ENCODE results near the gene EPS8L2. TPM values are rescaled to one million over a fixed set of nuclear protein-coding genes. Genes with fewer than 3 reads are reported as not detected.

The EPS8L2 gene
- total and polyA plus RNA-seq, 2 of the 13 experiments (the other 11 are each of a cell fraction or from before 2014, with no cell fraction given) = 89.3 to 416 TPM

DNA sequence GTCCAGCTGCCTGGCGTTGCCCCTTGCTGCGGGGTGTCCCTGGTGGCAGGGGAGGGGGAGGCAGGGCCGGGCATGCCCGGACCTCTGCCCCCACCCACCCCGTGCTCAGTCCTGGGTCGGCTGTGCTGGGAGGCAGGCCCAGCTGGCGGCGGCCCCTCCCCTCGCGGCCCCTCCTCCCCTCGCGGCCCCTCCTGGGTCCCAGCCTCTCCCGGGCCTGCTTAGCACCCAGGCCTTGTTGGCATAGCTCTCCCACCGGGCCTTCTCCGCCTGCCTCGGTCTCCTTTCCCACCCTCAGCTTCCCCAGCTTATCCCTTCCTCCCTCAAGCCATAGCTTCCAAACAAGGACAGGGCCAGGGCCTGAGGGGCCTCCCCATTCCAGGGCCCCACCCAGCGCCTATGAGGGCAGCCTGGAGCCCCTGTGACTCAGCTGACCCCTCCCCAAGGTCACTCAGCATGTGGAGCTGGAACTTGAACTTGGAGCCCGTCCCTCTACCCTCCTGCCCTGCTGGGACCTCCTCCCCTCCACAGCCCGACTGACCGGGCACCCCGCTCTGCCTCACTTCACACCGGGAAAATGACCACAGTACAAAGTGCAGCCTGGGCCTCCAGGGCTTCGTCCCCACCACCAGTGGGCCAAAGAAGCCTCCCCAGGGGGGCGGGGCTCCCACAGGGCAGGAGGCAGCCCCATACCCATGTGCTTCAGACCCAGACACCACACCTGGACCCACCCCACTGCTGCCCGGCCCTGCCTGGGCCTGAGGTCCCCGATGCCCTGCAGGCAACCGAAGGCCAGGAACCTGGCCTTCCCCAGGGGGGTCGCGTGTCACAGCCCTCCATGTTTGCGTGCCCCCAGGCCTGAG, 1.2 kb downstream of the EPS8L2 start (continued):
- TF ChIP-seq HMGA1 (CRISPR knock-in tag; conservative IDR thresholded peaks at IDR 0.05) (no peak), YEATS4 (CRISPR knock-in tag; IDR thresholded peaks at IDR 0.05; ENCODE audit: borderline replicate concordance) (peak; percentile 76), ZEB1 (IDR thresholded peaks at IDR 0.05; ENCODE audit: insufficient replicate concordance, low read depth) (no peak), CCDC6 (CRISPR knock-in tag; IDR thresholded peaks at IDR 0.05) (peak; percentile 47), THAP11 (CRISPR knock-in tag; IDR thresholded peaks at IDR 0.05) (peak; percentile 75), PRPF4 (IDR thresholded peaks at IDR 0.05; ENCODE audit: low read depth, low read length, poor library complexity, severe bottlenecking) (no peak), ARHGAP35 (CRISPR knock-in tag; IDR thresholded peaks at IDR 0.05; ENCODE audit: borderline replicate concordance) (no peak), MYNN (CRISPR knock-in tag; IDR thresholded peaks at IDR 0.05; ENCODE audit: low read depth) (no peak), ZNF205 (CRISPR knock-in tag; IDR thresholded peaks at IDR 0.05) (peak; percentile 9; the same call in 1 of the 2 replicates), ZNF317 (CRISPR knock-in tag; IDR thresholded peaks at IDR 0.05) (peak; percentile 78)
- TF ChIP-seq, protein P1, sequence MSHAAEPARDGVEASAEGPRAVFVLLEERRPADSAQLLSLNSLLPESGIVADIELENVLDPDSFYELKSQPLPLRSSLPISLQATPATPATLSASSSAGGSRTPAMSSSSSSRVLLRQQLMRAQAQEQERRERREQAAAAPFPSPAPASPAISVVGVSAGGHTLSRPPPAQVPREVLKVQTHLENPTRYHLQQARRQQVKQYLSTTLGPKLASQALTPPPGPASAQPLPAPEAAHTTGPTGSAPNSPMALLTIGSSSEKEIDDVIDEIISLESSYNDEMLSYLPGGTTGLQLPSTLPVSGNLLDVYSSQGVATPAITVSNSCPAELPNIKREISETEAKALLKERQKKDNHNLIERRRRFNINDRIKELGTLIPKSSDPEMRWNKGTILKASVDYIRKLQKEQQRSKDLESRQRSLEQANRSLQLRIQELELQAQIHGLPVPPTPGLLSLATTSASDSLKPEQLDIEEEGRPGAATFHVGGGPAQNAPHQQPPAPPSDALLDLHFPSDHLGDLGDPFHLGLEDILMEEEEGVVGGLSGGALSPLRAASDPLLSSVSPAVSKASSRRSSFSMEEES (CRISPR knock-in tag; IDR thresholded peaks at IDR 0.05) = peak; percentile 85
- TF ChIP-seq, protein P2, sequence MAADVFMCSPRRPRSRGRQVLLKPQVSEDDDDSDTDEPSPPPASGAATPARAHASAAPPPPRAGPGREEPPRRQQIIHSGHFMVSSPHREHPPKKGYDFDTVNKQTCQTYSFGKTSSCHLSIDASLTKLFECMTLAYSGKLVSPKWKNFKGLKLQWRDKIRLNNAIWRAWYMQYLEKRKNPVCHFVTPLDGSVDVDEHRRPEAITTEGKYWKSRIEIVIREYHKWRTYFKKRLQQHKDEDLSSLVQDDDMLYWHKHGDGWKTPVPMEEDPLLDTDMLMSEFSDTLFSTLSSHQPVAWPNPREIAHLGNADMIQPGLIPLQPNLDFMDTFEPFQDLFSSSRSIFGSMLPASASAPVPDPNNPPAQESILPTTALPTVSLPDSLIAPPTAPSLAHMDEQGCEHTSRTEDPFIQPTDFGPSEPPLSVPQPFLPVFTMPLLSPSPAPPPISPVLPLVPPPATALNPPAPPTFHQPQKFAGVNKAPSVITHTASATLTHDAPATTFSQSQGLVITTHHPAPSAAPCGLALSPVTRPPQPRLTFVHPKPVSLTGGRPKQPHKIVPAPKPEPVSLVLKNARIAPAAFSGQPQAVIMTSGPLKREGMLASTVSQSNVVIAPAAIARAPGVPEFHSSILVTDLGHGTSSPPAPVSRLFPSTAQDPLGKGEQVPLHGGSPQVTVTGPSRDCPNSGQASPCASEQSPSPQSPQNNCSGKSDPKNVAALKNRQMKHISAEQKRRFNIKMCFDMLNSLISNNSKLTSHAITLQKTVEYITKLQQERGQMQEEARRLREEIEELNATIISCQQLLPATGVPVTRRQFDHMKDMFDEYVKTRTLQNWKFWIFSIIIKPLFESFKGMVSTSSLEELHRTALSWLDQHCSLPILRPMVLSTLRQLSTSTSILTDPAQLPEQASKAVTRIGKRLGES (CRISPR knock-in tag; IDR thresholded peaks at IDR 0.05; ENCODE audit: borderline replicate concordance) = no peak
- TF ChIP-seq, protein P3, sequence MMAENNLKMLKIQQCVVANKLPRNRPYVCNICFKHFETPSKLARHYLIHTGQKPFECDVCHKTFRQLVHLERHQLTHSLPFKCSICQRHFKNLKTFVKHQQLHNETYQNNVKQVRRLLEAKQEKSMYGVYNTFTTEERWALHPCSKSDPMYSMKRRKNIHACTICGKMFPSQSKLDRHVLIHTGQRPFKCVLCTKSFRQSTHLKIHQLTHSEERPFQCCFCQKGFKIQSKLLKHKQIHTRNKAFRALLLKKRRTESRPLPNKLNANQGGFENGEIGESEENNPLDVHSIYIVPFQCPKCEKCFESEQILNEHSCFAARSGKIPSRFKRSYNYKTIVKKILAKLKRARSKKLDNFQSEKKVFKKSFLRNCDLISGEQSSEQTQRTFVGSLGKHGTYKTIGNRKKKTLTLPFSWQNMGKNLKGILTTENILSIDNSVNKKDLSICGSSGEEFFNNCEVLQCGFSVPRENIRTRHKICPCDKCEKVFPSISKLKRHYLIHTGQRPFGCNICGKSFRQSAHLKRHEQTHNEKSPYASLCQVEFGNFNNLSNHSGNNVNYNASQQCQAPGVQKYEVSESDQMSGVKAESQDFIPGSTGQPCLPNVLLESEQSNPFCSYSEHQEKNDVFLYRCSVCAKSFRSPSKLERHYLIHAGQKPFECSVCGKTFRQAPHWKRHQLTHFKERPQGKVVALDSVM (CRISPR knock-in tag; IDR thresholded peaks at IDR 0.05) = peak; percentile 75
- TF ChIP-seq, protein P4, sequence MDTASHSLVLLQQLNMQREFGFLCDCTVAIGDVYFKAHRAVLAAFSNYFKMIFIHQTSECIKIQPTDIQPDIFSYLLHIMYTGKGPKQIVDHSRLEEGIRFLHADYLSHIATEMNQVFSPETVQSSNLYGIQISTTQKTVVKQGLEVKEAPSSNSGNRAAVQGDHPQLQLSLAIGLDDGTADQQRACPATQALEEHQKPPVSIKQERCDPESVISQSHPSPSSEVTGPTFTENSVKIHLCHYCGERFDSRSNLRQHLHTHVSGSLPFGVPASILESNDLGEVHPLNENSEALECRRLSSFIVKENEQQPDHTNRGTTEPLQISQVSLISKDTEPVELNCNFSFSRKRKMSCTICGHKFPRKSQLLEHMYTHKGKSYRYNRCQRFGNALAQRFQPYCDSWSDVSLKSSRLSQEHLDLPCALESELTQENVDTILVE (CRISPR knock-in tag; IDR thresholded peaks at IDR 0.05) = peak; percentile 73; the same call in 1 of the 2 replicates
- TF ChIP-seq, protein P5, sequence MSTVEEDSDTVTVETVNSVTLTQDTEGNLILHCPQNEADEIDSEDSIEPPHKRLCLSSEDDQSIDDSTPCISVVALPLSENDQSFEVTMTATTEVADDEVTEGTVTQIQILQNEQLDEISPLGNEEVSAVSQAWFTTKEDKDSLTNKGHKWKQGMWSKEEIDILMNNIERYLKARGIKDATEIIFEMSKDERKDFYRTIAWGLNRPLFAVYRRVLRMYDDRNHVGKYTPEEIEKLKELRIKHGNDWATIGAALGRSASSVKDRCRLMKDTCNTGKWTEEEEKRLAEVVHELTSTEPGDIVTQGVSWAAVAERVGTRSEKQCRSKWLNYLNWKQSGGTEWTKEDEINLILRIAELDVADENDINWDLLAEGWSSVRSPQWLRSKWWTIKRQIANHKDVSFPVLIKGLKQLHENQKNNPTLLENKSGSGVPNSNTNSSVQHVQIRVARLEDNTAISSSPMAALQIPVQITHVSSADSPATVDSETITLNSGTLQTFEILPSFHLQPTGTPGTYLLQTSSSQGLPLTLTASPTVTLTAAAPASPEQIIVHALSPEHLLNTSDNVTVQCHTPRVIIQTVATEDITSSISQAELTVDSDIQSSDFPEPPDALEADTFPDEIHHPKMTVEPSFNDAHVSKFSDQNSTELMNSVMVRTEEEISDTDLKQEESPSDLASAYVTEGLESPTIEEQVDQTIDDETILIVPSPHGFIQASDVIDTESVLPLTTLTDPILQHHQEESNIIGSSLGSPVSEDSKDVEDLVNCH (CRISPR knock-in tag; IDR thresholded peaks at IDR 0.05) = peak; percentile 83; the same call in 1 of the 2 replicates
- TF ChIP-seq, protein P6, sequence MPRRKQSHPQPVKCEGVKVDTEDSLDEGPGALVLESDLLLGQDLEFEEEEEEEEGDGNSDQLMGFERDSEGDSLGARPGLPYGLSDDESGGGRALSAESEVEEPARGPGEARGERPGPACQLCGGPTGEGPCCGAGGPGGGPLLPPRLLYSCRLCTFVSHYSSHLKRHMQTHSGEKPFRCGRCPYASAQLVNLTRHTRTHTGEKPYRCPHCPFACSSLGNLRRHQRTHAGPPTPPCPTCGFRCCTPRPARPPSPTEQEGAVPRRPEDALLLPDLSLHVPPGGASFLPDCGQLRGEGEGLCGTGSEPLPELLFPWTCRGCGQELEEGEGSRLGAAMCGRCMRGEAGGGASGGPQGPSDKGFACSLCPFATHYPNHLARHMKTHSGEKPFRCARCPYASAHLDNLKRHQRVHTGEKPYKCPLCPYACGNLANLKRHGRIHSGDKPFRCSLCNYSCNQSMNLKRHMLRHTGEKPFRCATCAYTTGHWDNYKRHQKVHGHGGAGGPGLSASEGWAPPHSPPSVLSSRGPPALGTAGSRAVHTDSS (CRISPR knock-in tag; conservative IDR thresholded peaks at IDR 0.05) = no peak

All from HepG2 (cell line).